Endothelial cell of umbilical vein (primary cell): ENCODE results near the gene LZIC. TPM values are rescaled to one million over a fixed set of nuclear protein-coding genes. Genes with fewer than 3 reads are reported as not detected.

Experiments
- BruUV-seq: library from RNA; stranded (reverse); fragments of 400-500 nt; replicated peaks from 2 replicates; lab custom pipeline; 2021; lab: Mats Ljungman, UMichigan
- CTCF ChIA-PET: fragments of 300-600, 350-600 bp; sonication (Branson Sonifier 250); formaldehyde crosslinking; loops from one replicate; lab custom pipeline; 2021; ENCODE audit warnings: antibody characterized with exemption, inconsistent platforms; lab: Charles Lee
- POLR2A ChIA-PET: fragments of 300-600, 350-600 bp; sonication (Branson Sonifier 250); formaldehyde crosslinking; loops from one replicate; lab custom pipeline; 2021; ENCODE audit warnings: antibody characterized with exemption, inconsistent platforms; lab: Charles Lee
- DNase-seq: peaks from one replicate; pipeline ENCODE4 v3.0.0-alpha.2; 2011; ENCODE audit warnings: low read depth, low spot score
- FAIRE-seq: peaks from 2 replicates; lab custom pipeline; 2011; peaks lifted over from hg19 to GRCh38; lab: Jason Lieb, UNC
- H2AFZ ChIP-seq: 2 replicates; pipeline ENCODE4 v1.6.0; 2012; ENCODE audit warnings: low read depth, low read length, control low read depth, inconsistent platforms
- H3K27ac ChIP-seq: 2 replicates; pipeline ENCODE4 v1.5.1; 2011; ENCODE audit warnings: low read depth, mild to moderate bottlenecking, control low read depth, low read length, moderate library complexity; ENCODE audit not compliant: insufficient read depth
- H3K27me3 ChIP-seq, 2 experiments: 2 replicates each; pipeline versions ENCODE4 v1.6.0 to v1.6.1; 2011; ENCODE audit warnings: low read length in 2 of 2, mixed read lengths in 1 of 2; ENCODE audit not compliant: control insufficient read depth in 2 of 2, insufficient read depth in 2 of 2
- H3K36me3 ChIP-seq, 2 experiments: 2 replicates in 1 of 2; 3 replicates in 1 of 2; pipeline ENCODE4 v1.5.1; 2011; ENCODE audit warnings: low read length in 2 of 2, mild to moderate bottlenecking in 1 of 2, moderate library complexity in 1 of 2; ENCODE audit not compliant: control insufficient read depth in 2 of 2, insufficient read depth in 2 of 2; ENCODE audit errors: extremely low read depth in 1 of 2
- H3K4me1 ChIP-seq: 3 replicates; pipeline ENCODE4 v1.5.1; 2011; ENCODE audit warnings: mild to moderate bottlenecking, low read length; ENCODE audit not compliant: control insufficient read depth, insufficient read depth; ENCODE audit errors: extremely low read depth
- H3K4me2 ChIP-seq: 2 replicates; pipeline ENCODE4 v1.6.1; 2011; ENCODE audit warnings: low read length, control low read depth, mixed read lengths; ENCODE audit not compliant: insufficient read depth
- H3K4me3 ChIP-seq, 3 experiments: fragments of 200-600 bp in 1 of 3; sonication (generic), shearing (Covaris generic) in 1 of 3; replicated peaks in 1 of 3; 2 replicates each; pipeline ENCODE4 v1.5.1; 2011 to 2016; ENCODE audit warnings: control low read depth in 3 of 3, low read length in 3 of 3, mild to moderate bottlenecking in 2 of 3, inconsistent platforms in 1 of 3, low read depth in 1 of 3, moderate library complexity in 1 of 3; ENCODE audit not compliant: insufficient read depth in 1 of 3
- H3K79me2 ChIP-seq: 2 replicates; pipeline ENCODE4 v1.6.0; 2012; ENCODE audit warnings: low read length, inconsistent platforms; ENCODE audit not compliant: control insufficient read depth, insufficient read depth
- H3K9ac ChIP-seq: replicated peaks from 2 replicates; pipeline ENCODE3; 2011; ENCODE audit warnings: low read length, control low read depth; ENCODE audit not compliant: insufficient read depth; ENCODE audit errors: extremely low read depth
- H3K9me1 ChIP-seq: replicated peaks from 3 replicates; pipeline ENCODE4 v1.6.0; 2011; ENCODE audit warnings: mild to moderate bottlenecking, low read length; ENCODE audit not compliant: control insufficient read depth, insufficient read depth; ENCODE audit errors: extremely low read depth
- H3K9me3 ChIP-seq: replicated peaks from 2 replicates; pipeline ENCODE4 v1.5.1; 2012; ENCODE audit warnings: low read length, inconsistent platforms; ENCODE audit not compliant: control insufficient read depth, insufficient read depth
- H4K20me1 ChIP-seq: replicated peaks from 2 replicates; pipeline ENCODE3; 2011; ENCODE audit warnings: mild to moderate bottlenecking, low read length; ENCODE audit not compliant: control insufficient read depth, insufficient read depth; ENCODE audit errors: extremely low read depth
- EZH2 ChIP-seq: IDR thresholded peaks from 2 replicates; pipeline ENCODE4 v1.6.1; 2012; ENCODE audit warnings: borderline replicate concordance, low read depth, mild to moderate bottlenecking, moderate library complexity, low read length, inconsistent platforms; ENCODE audit not compliant: severe bottlenecking
- FOS ChIP-seq: IDR thresholded peaks from 2 replicates; pipeline ENCODE4 v1.6.1; 2011; ENCODE audit warnings: mild to moderate bottlenecking, low read length, moderate library complexity, borderline replicate concordance; ENCODE audit not compliant: insufficient read depth
- GATA2 ChIP-seq: IDR thresholded peaks from 2 replicates; pipeline ENCODE4 v1.7.0; 2011; ENCODE audit warnings: low read depth, mild to moderate bottlenecking, moderate library complexity, mixed read lengths, low read length; ENCODE audit not compliant: insufficient read length, insufficient read depth
- JUN ChIP-seq: IDR thresholded peaks from 2 replicates; pipeline ENCODE4 v1.6.1; 2011; ENCODE audit warnings: borderline replicate concordance, low read depth; ENCODE audit not compliant: insufficient read length, insufficient read depth
- MYC ChIP-seq: IDR thresholded peaks from one replicate; pipeline ENCODE4 v1.6.1; 2011; ENCODE audit warnings: mild to moderate bottlenecking, low read depth, low read length
- POLR2A ChIP-seq: IDR thresholded peaks from 2 replicates; pipeline ENCODE4 v1.6.1; 2012; ENCODE audit warnings: low read depth, mild to moderate bottlenecking, control low read depth, low read length
- POLR2AphosphoS5 ChIP-seq: IDR thresholded peaks from 2 replicates; pipeline ENCODE4 v1.6.1; 2012; ENCODE audit warnings: low read depth, mild to moderate bottlenecking, control low read depth, low read length, moderate library complexity; ENCODE audit not compliant: insufficient read depth
- dilution Hi-C: fragments of 300-500 bp; cut with MboI; formaldehyde crosslinking; loops from one replicate; pipeline ENCODE4 v1.15.0; 2019; ENCODE audit warnings: low sequenced_read_pairs; ENCODE audit not compliant: extremely low pct_ligation_motif_present
- intact Hi-C: fragments of 100-400 bp; cut with micrococcal nuclease; formaldehyde crosslinking; loops from one replicate; pipeline ENCODE4 v1.10.0; 2022
- polyA plus RNA-seq, 4 experiments: library from polyadenylated mRNA; depleted of rRNA in 3 of 4; stranded (reverse) in 3 of 4; unstranded in 1 of 4; fragments of >200 nt; gene quantifications; 2 replicates each; pipeline versions ENCODE4 v1.2.1 to v1.2.3, GENCODE V29; 2011 to 2012; ENCODE audit warnings: missing spikeins in 1 of 4
- total RNA-seq: library from RNA; stranded (reverse); gene quantifications from 2 replicates; pipeline ENCODE4 v1.2.3, GENCODE V29; 2021
- TF ChIP-seq, protein P1 (sequence below): IDR thresholded peaks from 2 replicates; pipeline ENCODE4 v1.6.1; 2011; ENCODE audit not compliant: insufficient read depth, insufficient read length
- TF ChIP-seq, protein P2 (sequence below), 2 donors: IDR thresholded peaks; 1 replicate in 1 of 2; 2 replicates in 1 of 2; pipeline ENCODE4 v1.5.1; 2011; ENCODE audit warnings: low read length in 2 of 2, mild to moderate bottlenecking in 2 of 2, moderate library complexity in 2 of 2, control low read depth in 1 of 2, inconsistent platforms in 1 of 2, low read depth in 1 of 2; ENCODE audit not compliant: insufficient read depth in 1 of 2; ENCODE audit errors: extremely low read depth in 1 of 2

Gene LZIC
- total and polyA plus RNA-seq, 2 donors (not counting 3 experiments of a cell fraction or from before 2014, with no cell fraction given), result 3.7 to 23.4 TPM

DNA sequence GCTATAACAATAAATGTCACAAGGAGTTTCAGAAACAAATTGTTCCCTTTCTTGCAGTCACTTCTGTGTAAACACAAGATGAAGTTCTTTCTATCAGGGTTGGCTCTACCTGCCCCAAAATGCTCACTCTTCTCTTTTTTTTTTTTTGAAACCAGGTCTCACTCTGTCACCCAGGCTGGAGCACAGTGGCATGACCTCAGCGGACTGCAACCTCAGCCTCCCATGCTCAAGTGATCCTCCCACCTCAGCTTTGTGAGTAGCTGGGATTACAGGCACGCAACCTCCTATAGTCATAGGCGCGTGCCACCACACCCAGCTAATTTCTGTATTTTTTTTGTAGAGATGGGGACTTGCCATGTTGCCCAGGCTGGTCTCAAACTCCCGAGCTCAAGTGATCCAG, 22.6 kb downstream of the LZIC start:
- Histone ChIP-seq H3K9me3 (no peaks in the 10 kb centered on the region), H2AFZ (no peak overlapping the region), H3K79me2 (no peaks in the 10 kb centered on the region), H3K27ac (no peak overlapping the region), H3K9ac (no peak overlapping the region), H3K27me3 (peaks cover 2 to 9% of the 10 kb centered on the region in 2 experiments), H3K4me1 (no peaks in the 10 kb centered on the region), H3K4me2 (no peak overlapping the region), H3K4me3 (no peak overlapping the region), H4K20me1 (no peaks in the 10 kb centered on the region), H3K9me1 (no peaks in the 10 kb centered on the region), H3K36me3 (no peaks in the 10 kb centered on the region)
- no TSS peak for BruUV-seq
- ChIA-PET CTCF (no interaction called here), POLR2A (no interaction called here)
- intact Hi-C loops (no loop called here), dilution Hi-C loops (no loop called here)
- FAIRE-seq (no peak), DNase-seq (no peak)
- TF ChIP-seq EZH2, result no peak
- no peak for TF ChIP-seq JUN
- TF ChIP-seq GATA2, result no peak
- TF ChIP-seq, protein P1, sequence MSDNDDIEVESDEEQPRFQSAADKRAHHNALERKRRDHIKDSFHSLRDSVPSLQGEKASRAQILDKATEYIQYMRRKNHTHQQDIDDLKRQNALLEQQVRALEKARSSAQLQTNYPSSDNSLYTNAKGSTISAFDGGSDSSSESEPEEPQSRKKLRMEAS, result no peak
- TF ChIP-seq FOS, result no peak
- TF ChIP-seq POLR2A, result no peak

DNA sequence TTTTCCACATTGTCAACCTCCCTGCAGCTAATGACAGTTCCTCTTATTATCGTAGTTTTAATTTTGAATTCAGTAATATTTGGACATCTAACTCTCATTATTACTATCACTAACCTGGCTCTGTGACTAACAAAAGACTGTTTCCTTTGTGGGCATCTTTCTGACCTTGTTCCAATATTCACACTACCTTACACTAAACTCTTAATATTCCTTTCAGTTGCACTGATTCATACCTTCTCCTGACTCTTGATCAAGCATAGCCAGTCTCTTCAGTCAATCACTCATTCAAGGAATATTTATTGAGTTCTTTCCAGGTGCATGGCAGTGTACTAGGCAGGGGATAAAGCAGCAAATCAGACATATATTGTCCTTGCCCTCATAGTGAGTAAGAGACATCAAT, 25.3 kb downstream of the LZIC start:
- intact Hi-C loops (no loop called here), dilution Hi-C loops (no loop called here)
- H3K79me2 ChIP-seq, result no peaks in the 10 kb centered on the region
- ChIA-PET CTCF (interaction anchor here (1.0 kb wide), 1 partner anchor 24 kb away, joined by 3 read pairs; no protein-coding TSS in a partner anchor), POLR2A (no interaction called here)
- no peak overlapping the region for H3K9ac ChIP-seq
- no peak overlapping the region for H3K27ac ChIP-seq
- no peaks in the 10 kb centered on the region for H3K36me3 ChIP-seq
- no peaks in the 10 kb centered on the region for H4K20me1 ChIP-seq
- H3K9me3 ChIP-seq, result no peaks in the 10 kb centered on the region
- DNase-seq (no peak), FAIRE-seq (no peak)
- H3K27me3 ChIP-seq, result peaks cover 2 to 9% of the 10 kb centered on the region in 2 experiments
- H2AFZ ChIP-seq, result no peak overlapping the region
- no peak for TF ChIP-seq JUN
- TF ChIP-seq POLR2A, result no peak
- TF ChIP-seq, protein P2, sequence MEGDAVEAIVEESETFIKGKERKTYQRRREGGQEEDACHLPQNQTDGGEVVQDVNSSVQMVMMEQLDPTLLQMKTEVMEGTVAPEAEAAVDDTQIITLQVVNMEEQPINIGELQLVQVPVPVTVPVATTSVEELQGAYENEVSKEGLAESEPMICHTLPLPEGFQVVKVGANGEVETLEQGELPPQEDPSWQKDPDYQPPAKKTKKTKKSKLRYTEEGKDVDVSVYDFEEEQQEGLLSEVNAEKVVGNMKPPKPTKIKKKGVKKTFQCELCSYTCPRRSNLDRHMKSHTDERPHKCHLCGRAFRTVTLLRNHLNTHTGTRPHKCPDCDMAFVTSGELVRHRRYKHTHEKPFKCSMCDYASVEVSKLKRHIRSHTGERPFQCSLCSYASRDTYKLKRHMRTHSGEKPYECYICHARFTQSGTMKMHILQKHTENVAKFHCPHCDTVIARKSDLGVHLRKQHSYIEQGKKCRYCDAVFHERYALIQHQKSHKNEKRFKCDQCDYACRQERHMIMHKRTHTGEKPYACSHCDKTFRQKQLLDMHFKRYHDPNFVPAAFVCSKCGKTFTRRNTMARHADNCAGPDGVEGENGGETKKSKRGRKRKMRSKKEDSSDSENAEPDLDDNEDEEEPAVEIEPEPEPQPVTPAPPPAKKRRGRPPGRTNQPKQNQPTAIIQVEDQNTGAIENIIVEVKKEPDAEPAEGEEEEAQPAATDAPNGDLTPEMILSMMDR (IDR thresholded peaks at IDR 0.05; ENCODE audit: extremely low read depth in 1 of 2, insufficient read depth in 1 of 2, low read depth in 1 of 2, low read length in 2 of 2), result no peak
- TF ChIP-seq FOS, result no peak
- no peak for TF ChIP-seq GATA2
- TF ChIP-seq, protein P1, result no peak
- TF ChIP-seq MYC, result no peak
- no peak for TF ChIP-seq EZH2
- no peak for TF ChIP-seq POLR2AphosphoS5
- no peak overlapping the region for H3K4me3 ChIP-seq
- no peaks in the 10 kb centered on the region for H3K9me1 ChIP-seq
- no peaks in the 10 kb centered on the region for H3K4me1 ChIP-seq
- BruUV-seq, result no TSS peak
- no peak overlapping the region for H3K4me2 ChIP-seq
